ENCODE measurements around the gene DACH1. TPM values are rescaled to one million over a fixed set of nuclear protein-coding genes. Genes with fewer than 3 reads are reported as not detected.

Gene DACH1
- total RNA-seq, 5 donors from 2014 or later (not counting 1 experiment from before 2014, with no cell fraction given), result 0.13 to 1.2 (median 0.23) TPM

- ATAC-seq (replicated peaks in 1 of 4), result no peak
- peaks cover 8% of the 10 kb centered on the region in 2 donors for H3K27me3 Mint-ChIP-seq
- DNase-seq, result no peak
- POLR2A ChIA-PET, result interaction anchor here in 1 of 2 donors (0.7 kb wide), 1 partner anchor 52 kb away, joined by 3 read pairs; no protein-coding TSS in a partner anchor
- Histone ChIP-seq H3K4me3 (ENCODE audit: control insufficient read depth in 1 of 2, extremely low read depth in 1 of 2, low read length in 1 of 2) (no peak overlapping the region), H3K27ac (ENCODE audit: low read length) (no peak overlapping the region), H3K9me3 (no peaks in the 10 kb centered on the region), H3K4me1 (ENCODE audit: control insufficient read depth in 1 of 2, extremely low read depth in 1 of 2, insufficient read depth in 2 of 2, low read length in 2 of 2) (peaks cover 0 to 7% of the 10 kb centered on the region in 2 experiments), H3K27me3 (replicated peaks in 1 of 2; ENCODE audit: control insufficient read depth in 2 of 2, extremely low read depth in 1 of 2, insufficient read depth in 2 of 2, low read length in 1 of 2) (no peaks in the 10 kb centered on the region), H3K36me3 (ENCODE audit: control insufficient read depth in 2 of 2, extremely low read depth in 1 of 2, insufficient read depth in 1 of 2, low read length in 1 of 2) (no peaks in the 10 kb centered on the region)
- H3K36me3 Mint-ChIP-seq, result no peaks in the 10 kb centered on the region
- CTCF ChIA-PET, result no interaction called here
- no peak overlapping the region for H3K4me3 Mint-ChIP-seq
- no CpG with 5 or more reads among the region's 1 CpG for WGBS (ENCODE audit: insufficient coverage)
- no peaks in the 10 kb centered on the region for H3K9me3 Mint-ChIP-seq
- no peak overlapping the region for H3K27ac Mint-ChIP-seq
- peaks cover 1 to 6% (median 3%) of the 10 kb centered on the region in 3 donors for H3K4me1 Mint-ChIP-seq
These were observed 8.4 kb downstream of the DACH1 start for GRCh38 chr13:71858647-71859046.

- H3K36me3 Mint-ChIP-seq, result no peaks in the 10 kb centered on the region
- H3K9me3 Mint-ChIP-seq, result no peaks in the 10 kb centered on the region
- no peaks in the 10 kb centered on the region for H3K4me1 Mint-ChIP-seq
- H3K4me3 ChIP-seq (ENCODE audit: control insufficient read depth in 1 of 2, extremely low read depth in 1 of 2, low read length in 1 of 2), result no peak overlapping the region
- no peak overlapping the region for H3K27ac Mint-ChIP-seq
- no peak overlapping the region for H3K27ac ChIP-seq (ENCODE audit: low read length)
- ChIA-PET CTCF (no interaction called here), POLR2A (no interaction called here)
- ATAC-seq (replicated peaks in 1 of 4) (no peak), DNase-seq (no peak)
- H3K4me1 ChIP-seq (ENCODE audit: control insufficient read depth in 1 of 2, extremely low read depth in 1 of 2, insufficient read depth in 2 of 2, low read length in 2 of 2), result peaks cover 0 to 5% of the 10 kb centered on the region in 2 experiments
- no peak overlapping the region for H3K4me3 Mint-ChIP-seq
- peaks cover 2 to 3% of the 10 kb centered on the region in 2 donors for H3K27me3 Mint-ChIP-seq
- no peaks in the 10 kb centered on the region for H3K36me3 ChIP-seq (ENCODE audit: control insufficient read depth in 2 of 2, extremely low read depth in 1 of 2, insufficient read depth in 1 of 2, low read length in 1 of 2)
- H3K9me3 ChIP-seq, result no peaks in the 10 kb centered on the region
- no peaks in the 10 kb centered on the region for H3K27me3 ChIP-seq (replicated peaks in 1 of 2; ENCODE audit: control insufficient read depth in 2 of 2, extremely low read depth in 1 of 2, insufficient read depth in 2 of 2, low read length in 1 of 2)
- WGBS (ENCODE audit: insufficient coverage), result 75% methylated on average over 2 of the region's 4 CpGs
These were observed 10.4 kb downstream of the DACH1 start for GRCh38 chr13:71856548-71857043.

GRCh38 chr13:71854401-71854800, 12.6 kb downstream of the DACH1 start:
- no peak for DNase-seq
- Histone ChIP-seq H3K36me3 (ENCODE audit: control insufficient read depth in 2 of 2, extremely low read depth in 1 of 2, insufficient read depth in 1 of 2, low read length in 1 of 2) (no peaks in the 10 kb centered on the region), H3K27ac (ENCODE audit: low read length) (no peak overlapping the region), H3K4me1 (ENCODE audit: control insufficient read depth in 1 of 2, extremely low read depth in 1 of 2, insufficient read depth in 2 of 2, low read length in 2 of 2) (no peaks in the 10 kb centered on the region), H3K27me3 (replicated peaks in 1 of 2; ENCODE audit: control insufficient read depth in 2 of 2, extremely low read depth in 1 of 2, insufficient read depth in 2 of 2, low read length in 1 of 2) (no peaks in the 10 kb centered on the region), H3K9me3 (no peaks in the 10 kb centered on the region), H3K4me3 (ENCODE audit: control insufficient read depth in 1 of 2, extremely low read depth in 1 of 2, low read length in 1 of 2) (no peak overlapping the region)
- Mint-ChIP-seq H3K9me3 (no peaks in the 10 kb centered on the region), H3K4me1 (no peaks in the 10 kb centered on the region), H3K4me3 (no peak overlapping the region), H3K36me3 (no peaks in the 10 kb centered on the region), H3K27me3 (peaks cover 0 to 3% of the 10 kb centered on the region in 2 donors), H3K27ac (no peak overlapping the region)
- ChIA-PET POLR2A (no interaction called here), CTCF (no interaction called here)
- ATAC-seq (replicated peaks in 1 of 4), result no peak
- WGBS (ENCODE audit: insufficient coverage), result no CpG with 5 or more reads among the region's 1 CpG

GRCh38 chr13:71853725-71854124, 13.3 kb downstream of the DACH1 start:
- no peak overlapping the region for H3K27ac ChIP-seq (ENCODE audit: low read length)
- POLR2A ChIA-PET, result no interaction called here
- DNase-seq, result no peak
- no peaks in the 10 kb centered on the region for H3K9me3 ChIP-seq
- H3K27me3 ChIP-seq (replicated peaks in 1 of 2; ENCODE audit: control insufficient read depth in 2 of 2, extremely low read depth in 1 of 2, insufficient read depth in 2 of 2, low read length in 1 of 2), result no peaks in the 10 kb centered on the region
- no peak overlapping the region for H3K4me3 ChIP-seq (ENCODE audit: control insufficient read depth in 1 of 2, extremely low read depth in 1 of 2, low read length in 1 of 2)
- H3K36me3 ChIP-seq (ENCODE audit: control insufficient read depth in 2 of 2, extremely low read depth in 1 of 2, insufficient read depth in 1 of 2, low read length in 1 of 2), result no peaks in the 10 kb centered on the region
- ATAC-seq (replicated peaks in 1 of 4), result no peak
- no peaks in the 10 kb centered on the region for H3K36me3 Mint-ChIP-seq
- no peak overlapping the region for H3K4me3 Mint-ChIP-seq
- CTCF ChIA-PET, result no interaction called here
- no peaks in the 10 kb centered on the region for H3K4me1 ChIP-seq (ENCODE audit: control insufficient read depth in 1 of 2, extremely low read depth in 1 of 2, insufficient read depth in 2 of 2, low read length in 2 of 2)
- H3K27me3 Mint-ChIP-seq, result peaks cover 0 to 3% of the 10 kb centered on the region in 2 donors
- no peaks in the 10 kb centered on the region for H3K4me1 Mint-ChIP-seq
- no peaks in the 10 kb centered on the region for H3K9me3 Mint-ChIP-seq
- 100% methylated on average over 2 of the region's 3 CpGs for WGBS (ENCODE audit: insufficient coverage)
- no peak overlapping the region for H3K27ac Mint-ChIP-seq

- no peaks in the 10 kb centered on the region for H3K9me3 ChIP-seq
- ATAC-seq (replicated peaks in 1 of 4), result no peak
- no peaks in the 10 kb centered on the region for H3K4me1 ChIP-seq (ENCODE audit: control insufficient read depth in 1 of 2, extremely low read depth in 1 of 2, insufficient read depth in 2 of 2, low read length in 2 of 2)
- ChIA-PET CTCF (no interaction called here), POLR2A (interaction anchor here in 1 of 2 donors (0.7 kb wide), 1 partner anchor 1834 kb away, joined by 5 read pairs; no protein-coding TSS in a partner anchor)
- WGBS (ENCODE audit: insufficient coverage), result no CpG with 5 or more reads among the region's 2 CpGs
- H3K27ac Mint-ChIP-seq, result no peak overlapping the region
- H3K4me3 ChIP-seq (ENCODE audit: control insufficient read depth in 1 of 2, extremely low read depth in 1 of 2, low read length in 1 of 2), result no peak overlapping the region
- H3K27me3 ChIP-seq (replicated peaks in 1 of 2; ENCODE audit: control insufficient read depth in 2 of 2, extremely low read depth in 1 of 2, insufficient read depth in 2 of 2, low read length in 1 of 2), result no peaks in the 10 kb centered on the region
- no peak overlapping the region for H3K4me3 Mint-ChIP-seq
- H3K9me3 Mint-ChIP-seq, result no peaks in the 10 kb centered on the region
- no peak overlapping the region for H3K27ac ChIP-seq (ENCODE audit: low read length)
- no peaks in the 10 kb centered on the region for H3K4me1 Mint-ChIP-seq
- no peak for DNase-seq
- no peaks in the 10 kb centered on the region for H3K36me3 ChIP-seq (ENCODE audit: control insufficient read depth in 2 of 2, extremely low read depth in 1 of 2, insufficient read depth in 1 of 2, low read length in 1 of 2)
- no peaks in the 10 kb centered on the region for H3K27me3 Mint-ChIP-seq
- no peaks in the 10 kb centered on the region for H3K36me3 Mint-ChIP-seq
These were observed 14.3 kb downstream of the DACH1 start for GRCh38 chr13:71852736-71853135.

GRCh38 chr13:71851498-71852409, 15.2 kb downstream of the DACH1 start:
- Histone ChIP-seq H3K4me3 (ENCODE audit: control insufficient read depth in 1 of 2, extremely low read depth in 1 of 2, low read length in 1 of 2) (no peak overlapping the region), H3K4me1 (ENCODE audit: control insufficient read depth in 1 of 2, extremely low read depth in 1 of 2, insufficient read depth in 2 of 2, low read length in 2 of 2) (no peaks in the 10 kb centered on the region), H3K27ac (ENCODE audit: low read length) (no peak overlapping the region), H3K36me3 (ENCODE audit: control insufficient read depth in 2 of 2, extremely low read depth in 1 of 2, insufficient read depth in 1 of 2, low read length in 1 of 2) (no peaks in the 10 kb centered on the region), H3K27me3 (replicated peaks in 1 of 2; ENCODE audit: control insufficient read depth in 2 of 2, extremely low read depth in 1 of 2, insufficient read depth in 2 of 2, low read length in 1 of 2) (no peaks in the 10 kb centered on the region), H3K9me3 (no peaks in the 10 kb centered on the region)
- CTCF ChIA-PET, result no interaction called here
- H3K4me1 Mint-ChIP-seq, result no peaks in the 10 kb centered on the region
- WGBS (ENCODE audit: insufficient coverage), result 100% methylated on average over 3 of the region's 9 CpGs
- no peak overlapping the region for H3K27ac Mint-ChIP-seq
- H3K9me3 Mint-ChIP-seq, result no peaks in the 10 kb centered on the region
- H3K4me3 Mint-ChIP-seq, result no peak overlapping the region
- no peak for DNase-seq
- no peaks in the 10 kb centered on the region for H3K27me3 Mint-ChIP-seq
- H3K36me3 Mint-ChIP-seq, result no peaks in the 10 kb centered on the region
- POLR2A ChIA-PET, result interaction anchor here in 1 of 2 donors (0.7 kb wide), 1 partner anchor 1833 kb away, joined by 5 read pairs; no protein-coding TSS in a partner anchor
- ATAC-seq (replicated peaks in 1 of 4), result no peak
